Choroid plexus epithelial cell (primary cell): ENCODE measurements around the gene CHRNG.
A peak's percentile ranks its signal among the peaks of the same experiment; 100 is the strongest.

Source experiments
- DNase-seq: peaks from one replicate; pipeline ENCODE4 v3.0.0-alpha.2; 2010; ENCODE audit warnings: low read depth
- H3K4me3 ChIP-seq: 2 replicates; pipeline ENCODE4 v1.5.1; 2011; ENCODE audit warnings: low read depth, mild to moderate bottlenecking, control low read depth, low read length, moderate library complexity
- CTCF ChIP-seq: conservative IDR thresholded peaks from 2 replicates; pipeline ENCODE4 v1.5.1; 2011; ENCODE audit warnings: low read depth, mild to moderate bottlenecking, control low read depth, inconsistent platforms, low read length, moderate library complexity

CHRNG gene

GRCh38 chr2:232501794-232502390, 37.6 kb upstream of the CHRNG start:
- DNase-seq, result no peak
- H3K4me3 ChIP-seq, result no peak overlapping the region
- no peak for TF ChIP-seq CTCF

GRCh38 chr2:232502511-232502910, 37.0 kb upstream of the CHRNG start:
- H3K4me3 ChIP-seq, result no peak overlapping the region
- TF ChIP-seq CTCF, result no peak
- no peak for DNase-seq

- peak; percentile 14 for DNase-seq
- no peak overlapping the region for H3K4me3 ChIP-seq
Observed at GRCh38 chr2:232502911-232503808, 36.3 kb upstream of the CHRNG start.

GRCh38 chr2:232503809-232504323, 35.6 kb upstream of the CHRNG start:
- no peak for DNase-seq
- no peak overlapping the region for H3K4me3 ChIP-seq
- no peak for TF ChIP-seq CTCF

More at GRCh38 chr2:232502911-232503808, 36.3 kb upstream of the CHRNG start:
- no peak for TF ChIP-seq CTCF

GRCh38 chr2:232504438-232504837, 35.1 kb upstream of the CHRNG start:
- no peak overlapping the region for H3K4me3 ChIP-seq
- DNase-seq, result no peak
- TF ChIP-seq CTCF, result no peak

GRCh38 chr2:232505856-232506255, 33.6 kb upstream of the CHRNG start:
- DNase-seq, result no peak
- TF ChIP-seq CTCF, result no peak
- no peak overlapping the region for H3K4me3 ChIP-seq

GRCh38 chr2:232506709-232507108, 32.8 kb upstream of the CHRNG start:
- TF ChIP-seq CTCF, result no peak
- no peak for DNase-seq
- H3K4me3 ChIP-seq, result no peak overlapping the region
